GM12878 (cell line): ENCODE results near the gene ALDH1A3. TPM values are rescaled to one million over a fixed set of nuclear protein-coding genes. Genes with fewer than 3 reads are reported as not detected.

Source experiments
- ATAC-seq: fragments of 200-7000 bp; cut with Tn5 transposase; 3 replicates; pipeline ENCODE4 v1.9.1; 2020; ENCODE audit warnings: mild to moderate bottlenecking, moderate library complexity
- BruUV-seq: library from RNA; stranded (reverse); fragments of 400-500 nt; replicated peaks from 2 replicates; lab custom pipeline; 2021; lab: Mats Ljungman, UMichigan
- CTCF ChIA-PET: fragments of 300-600 bp; sonication (Branson Sonifier 250); formaldehyde crosslinking; extraction: SDS; loops from one replicate; lab custom pipeline; 2021; ENCODE audit warnings: inconsistent platforms; lab: Yijun Ruan, JAX
- POLR2A ChIA-PET: fragments of 350-600 bp; formaldehyde crosslinking; extraction: SDS; loops from one replicate; lab custom pipeline; 2021; ENCODE audit warnings: inconsistent platforms; lab: Charles Lee
- RAD21 ChIA-PET: fragments of 300-600 bp; sonication (Branson Sonifier 250); formaldehyde crosslinking; loops from one replicate; lab custom pipeline; 2023; ENCODE audit warnings: antibody characterized with exemption; ENCODE audit not compliant: unreplicated experiment; lab: Charles Lee
- SMC1A ChIA-PET: fragments of 300-600 bp; sonication (Branson Sonifier 250); formaldehyde crosslinking; loops from one replicate; lab custom pipeline; 2023; ENCODE audit not compliant: unreplicated experiment, uncharacterized antibody; lab: Charles Lee
- DNase-seq: peaks from one replicate; pipeline ENCODE4 v3.0.0-alpha.2; 2011; ENCODE audit warnings: low read depth, low spot score
- FAIRE-seq: peaks from 3 replicates; lab custom pipeline; 2011; peaks lifted over from hg19 to GRCh38; lab: Jason Lieb, UNC
- H2AFZ ChIP-seq: 2 replicates; pipeline ENCODE4 v1.6.0; 2011; ENCODE audit warnings: low read depth, low read length, control low read depth; ENCODE audit not compliant: control insufficient read depth
- H3K27ac ChIP-seq: 2 replicates; pipeline ENCODE4 v1.5.1; 2011; ENCODE audit warnings: control low read depth; ENCODE audit not compliant: control insufficient read depth, insufficient read depth
- H3K27me3 ChIP-seq, 2 experiments: replicated peaks in 1 of 2; 2 replicates each; pipeline versions ENCODE4 v1.6.0 to v1.6.1; 2011; ENCODE audit warnings: low read length in 1 of 2; ENCODE audit not compliant: control insufficient read depth in 2 of 2, insufficient read depth in 2 of 2
- H3K36me3 ChIP-seq, 2 experiments: 2 replicates each; pipeline ENCODE4 v1.5.1; 2011; ENCODE audit warnings: low read length in 1 of 2; ENCODE audit not compliant: control insufficient read depth in 2 of 2, insufficient read depth in 2 of 2
- H3K4me1 ChIP-seq: 2 replicates; pipeline ENCODE4 v1.6.1; 2011; ENCODE audit warnings: mild to moderate bottlenecking, low read length, moderate library complexity, mixed read lengths; ENCODE audit not compliant: control insufficient read depth, insufficient read depth
- H3K4me2 ChIP-seq: 2 replicates; pipeline ENCODE4 v1.6.0; 2011; ENCODE audit warnings: control low read depth; ENCODE audit not compliant: control insufficient read depth, insufficient read depth
- H3K4me3 ChIP-seq: fragments of 200-600 bp; sonication (generic); 2 replicates; pipeline ENCODE4 v1.5.1; 2016
- H3K79me2 ChIP-seq: 2 replicates; pipeline ENCODE4 v1.6.0; 2011; ENCODE audit warnings: low read length; ENCODE audit not compliant: control insufficient read depth, insufficient read depth
- H3K9ac ChIP-seq: 2 replicates; pipeline ENCODE4 v1.8.0; 2011; ENCODE audit warnings: low read length, control low read depth, mixed read lengths; ENCODE audit not compliant: control insufficient read depth, insufficient read depth
- H3K9me3 ChIP-seq: replicated peaks from 3 replicates; pipeline ENCODE4 v1.5.1; 2011; ENCODE audit warnings: mild to moderate bottlenecking, low read length; ENCODE audit not compliant: control insufficient read depth, insufficient read depth
- H4K20me1 ChIP-seq: 2 replicates; pipeline ENCODE4 v1.6.0; 2011; ENCODE audit not compliant: control insufficient read depth, insufficient read depth
- CHD1 ChIP-seq: IDR thresholded peaks from 2 replicates; pipeline ENCODE4 v1.6.1; 2012; ENCODE audit warnings: low read depth, low read length, improper control_type of control experiment
- HDGF ChIP-seq: fragments of 450-650 bp; IDR thresholded peaks from 2 replicates; pipeline ENCODE4 v1.6.1; 2016; ENCODE audit warnings: antibody characterized with exemption
- LARP7 ChIP-seq: fragments of 450-650 bp; IDR thresholded peaks from 2 replicates; pipeline ENCODE4 v1.6.1; 2017; ENCODE audit warnings: mild to moderate bottlenecking
- MYB ChIP-seq: fragments of 150-350 bp; IDR thresholded peaks from 2 replicates; pipeline ENCODE4 v1.6.1; 2014; ENCODE audit warnings: mild to moderate bottlenecking, low read depth, low read length, borderline replicate concordance
- NFIC ChIP-seq: IDR thresholded peaks from 2 replicates; pipeline ENCODE4 v1.6.1; 2012; ENCODE audit warnings: low read depth, mild to moderate bottlenecking, inconsistent platforms, low read length, moderate library complexity
- POLR2A ChIP-seq: IDR thresholded peaks from 2 replicates; pipeline ENCODE4 v1.6.1; 2011; ENCODE audit warnings: low read depth, mild to moderate bottlenecking, low read length
- POLR2AphosphoS2 ChIP-seq: IDR thresholded peaks from 2 replicates; pipeline ENCODE4 v1.6.1; 2011; ENCODE audit warnings: low read depth, mild to moderate bottlenecking, low read length, improper control_type of control experiment, moderate library complexity
- RB1 ChIP-seq: fragments of 450-650 bp; formaldehyde crosslinking; IDR thresholded peaks from 2 replicates; pipeline ENCODE4 v1.6.1; 2017; ENCODE audit warnings: mild to moderate bottlenecking, borderline replicate concordance
- SKIL ChIP-seq: fragments of 450-650 bp; IDR thresholded peaks from 2 replicates; pipeline ENCODE4 v1.6.1; 2017; ENCODE audit warnings: mild to moderate bottlenecking, low read depth, inconsistent platforms; ENCODE audit not compliant: poor library complexity, severe bottlenecking
- SMC3 ChIP-seq: IDR thresholded peaks from 2 replicates; pipeline ENCODE4 v1.6.1; 2011; ENCODE audit warnings: low read length, improper control_type of control experiment, borderline replicate concordance
- TCF3 ChIP-seq: IDR thresholded peaks from 2 replicates; pipeline ENCODE4 v1.6.1; 2012; ENCODE audit warnings: low read depth, mild to moderate bottlenecking, low read length, borderline replicate concordance; ENCODE audit not compliant: insufficient read depth
- TCF7 ChIP-seq: IDR thresholded peaks from 2 replicates; pipeline ENCODE4 v1.6.1; 2014; ENCODE audit warnings: antibody characterized with exemption, borderline replicate concordance
- YY1 ChIP-seq: IDR thresholded peaks from 2 replicates; pipeline ENCODE4 v1.6.1; 2011; ENCODE audit warnings: low read depth, mild to moderate bottlenecking, low read length
- ZNF274 ChIP-seq: IDR thresholded peaks from one replicate; pipeline ENCODE4 v1.8.0; 2011; ENCODE audit not compliant: insufficient read length, insufficient read depth
- ZNF622 ChIP-seq: fragments of 450-650 bp; IDR thresholded peaks from 2 replicates; pipeline ENCODE4 v1.6.1; 2017; ENCODE audit warnings: mild to moderate bottlenecking, inconsistent platforms
- WGBS: methylation state at CpG from one replicate; pipeline ENCODE4 v1.1.6; 2016; ENCODE audit warnings: low lambda C conversion rate; ENCODE audit not compliant: insufficient replicate concordance, insufficient coverage; ENCODE audit errors: missing lambda C conversion rate; 5-methylcytosine and 5-hydroxymethylcytosine counted together
- in situ Hi-C: fragments of 300-500 bp; cut with MboI; formaldehyde crosslinking; loops from 9 replicates; pipeline ENCODE4 v1.14.3; 2018; ENCODE audit warnings: mixed read lengths
- intact Hi-C: fragments of 100-400 bp; cut with micrococcal nuclease; formaldehyde crosslinking; loops from one replicate; pipeline ENCODE4 v1.14.2; 2022; ENCODE audit not compliant: unreplicated experiment
- polyA plus RNA-seq, 11 experiments: library from polyadenylated mRNA; depleted of rRNA in 4 of 11; unstranded in 6 of 11; stranded (reverse) in 5 of 11; fragments of >200 nt; fragmentation: Nextera tagmentation in 4 of 11; fragmentation: Illumina TruSeq in 1 of 11; extraction: Ambion mirVana in 4 of 11; extraction: Trizol in 1 of 11; gene quantifications; 1 replicate in 1 of 11; 2 replicates in 10 of 11; pipeline versions ENCODE4 v1.2.1 to v1.2.3, GENCODE V29; 2011 to 2016; ENCODE audit warnings: inconsistent platforms in 2 of 11, missing spikeins in 2 of 11, low read depth in 1 of 11
- total RNA-seq, 4 experiments: library from RNA; depleted of rRNA in 3 of 4; stranded (reverse); fragments of >200 nt in 3 of 4; fragmentation: Illumina TruSeq in 1 of 4; extraction: Trizol in 1 of 4; gene quantifications; 2 replicates each; pipeline versions ENCODE4 v1.2.1 to v1.2.3, GENCODE V29; 2013 to 2021
- TF ChIP-seq, protein P1 (sequence below): fragments of 450-650 bp; IDR thresholded peaks from 2 replicates; pipeline ENCODE4 v1.6.1; 2018; ENCODE audit warnings: borderline replicate concordance, mild to moderate bottlenecking; ENCODE audit not compliant: partially characterized antibody
- TF ChIP-seq, protein P2 (sequence below): IDR thresholded peaks from 2 replicates; pipeline ENCODE4 v1.6.1; 2012; ENCODE audit warnings: low read depth, low read length, improper control_type of control experiment

ALDH1A3 gene
- total and polyA plus RNA-seq, 10 of the 15 experiments (the other 5 are each of a cell fraction or from before 2014, with no cell fraction given): 0.06 to 0.69 (median 0.18) TPM

DNA sequence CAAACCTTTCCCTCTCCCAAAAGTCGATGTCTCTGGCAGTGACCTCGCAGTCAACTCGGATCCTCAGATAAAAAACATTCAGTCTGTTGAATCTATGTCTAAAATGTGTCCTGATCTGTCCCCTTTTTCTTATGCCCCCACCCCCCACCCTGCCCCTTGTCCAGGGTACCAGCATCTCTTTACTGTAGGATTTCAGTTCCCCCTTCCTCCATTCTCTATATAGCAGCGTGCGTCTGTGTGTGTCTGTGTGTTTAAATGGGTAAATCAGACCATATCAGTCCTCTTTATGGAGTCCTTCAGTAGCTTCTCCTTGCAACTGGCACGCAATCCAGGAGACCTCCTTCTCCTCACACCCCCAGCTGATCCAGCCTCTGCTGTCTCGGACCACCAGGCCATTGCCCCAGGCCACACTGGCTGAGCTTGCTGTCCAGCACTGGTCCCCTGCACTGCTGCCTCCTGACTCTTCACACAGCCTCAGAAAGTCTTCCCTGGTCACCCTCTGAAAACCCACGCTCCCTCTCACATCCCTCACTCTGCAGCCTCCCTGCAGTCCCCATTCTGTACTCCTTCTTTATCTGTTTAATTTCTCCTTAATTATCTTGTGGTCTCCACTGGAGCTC lies 41.0 kb downstream of the ALDH1A3 start:
- in situ Hi-C loops: loop anchor here (5.0 kb wide), 1 partner anchor 342 kb away; no protein-coding TSS in a partner anchor
- Histone ChIP-seq H3K9ac (peak overlapping the region; percentile 92), H3K36me3 (peaks cover 1 to 3% of the 10 kb centered on the region in 2 experiments; a peak in 3 of 4 replicates), H4K20me1 (no peaks in the 10 kb centered on the region), H3K4me2 (peak overlapping the region; percentile 80), H3K9me3 (no peaks in the 10 kb centered on the region), H3K27me3 (no peaks in the 10 kb centered on the region), H3K4me3 (peak overlapping the region; percentile 84), H2AFZ (no peak overlapping the region), H3K4me1 (peaks cover 31% of the 10 kb centered on the region), H3K27ac (peak overlapping the region; percentile 83), H3K79me2 (peaks cover 67% of the 10 kb centered on the region)
- BruUV-seq: no TSS peak
- ChIA-PET RAD21 (interaction anchor here (0.8 to 11.1 kb wide), 10 partner anchors 9 to 364 kb away, joined by 3 to 287 read pairs (median 10); no protein-coding TSS in a partner anchor), CTCF (interaction anchor here (0.9 to 11.5 kb wide), 8 partner anchors 9 to 337 kb away, joined by 3 to 567 read pairs (median 12); no protein-coding TSS in a partner anchor), POLR2A (interaction anchor here (0.5 to 7.9 kb wide), 9 partner anchors 10 to 87 kb away, joined by 3 to 97 read pairs (median 5); no protein-coding TSS in a partner anchor), SMC1A (interaction anchor here (0.6 to 11.6 kb wide), 14 partner anchors 10 to 354 kb away, joined by 3 to 316 read pairs (median 8); no protein-coding TSS in a partner anchor)
- DNase-seq (no peak), ATAC-seq (peak; percentile 48), FAIRE-seq (no peak)
- under 1% methylated on average over 8 of the region's 8 CpGs for WGBS
- intact Hi-C loops: loop anchor here (2.0 kb wide), 1 partner anchor 46 kb away; no protein-coding TSS in a partner anchor
- TF ChIP-seq, protein P1, sequence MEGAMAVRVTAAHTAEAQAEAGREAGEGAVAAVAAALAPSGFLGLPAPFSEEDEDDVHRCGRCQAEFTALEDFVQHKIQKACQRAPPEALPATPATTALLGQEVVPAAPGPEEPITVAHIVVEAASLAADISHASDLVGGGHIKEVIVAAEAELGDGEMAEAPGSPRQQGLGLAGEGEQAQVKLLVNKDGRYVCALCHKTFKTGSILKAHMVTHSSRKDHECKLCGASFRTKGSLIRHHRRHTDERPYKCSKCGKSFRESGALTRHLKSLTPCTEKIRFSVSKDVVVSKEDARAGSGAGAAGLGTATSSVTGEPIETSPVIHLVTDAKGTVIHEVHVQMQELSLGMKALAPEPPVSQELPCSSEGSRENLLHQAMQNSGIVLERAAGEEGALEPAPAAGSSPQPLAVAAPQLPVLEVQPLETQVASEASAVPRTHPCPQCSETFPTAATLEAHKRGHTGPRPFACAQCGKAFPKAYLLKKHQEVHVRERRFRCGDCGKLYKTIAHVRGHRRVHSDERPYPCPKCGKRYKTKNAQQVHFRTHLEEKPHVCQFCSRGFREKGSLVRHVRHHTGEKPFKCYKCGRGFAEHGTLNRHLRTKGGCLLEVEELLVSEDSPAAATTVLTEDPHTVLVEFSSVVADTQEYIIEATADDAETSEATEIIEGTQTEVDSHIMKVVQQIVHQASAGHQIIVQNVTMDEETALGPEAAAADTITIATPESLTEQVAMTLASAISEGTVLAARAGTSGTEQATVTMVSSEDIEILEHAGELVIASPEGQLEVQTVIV: no peak
- TF ChIP-seq ZNF622 (no peak), HDGF (peak; percentile 41; the same call in 1 of the 2 replicates), POLR2A (peak; percentile 22; the same call in 1 of the 2 replicates), RB1 (no peak), SMC3 (no peak), POLR2AphosphoS2 (no peak), LARP7 (no peak), MYB (no peak), CHD1 (peak; percentile 40; the same call in 1 of the 2 replicates), TCF3 (no peak), NFIC (no peak), YY1 (no peak), SKIL (no peak), TCF7 (no peak), ZNF274 (no peak)
- TF ChIP-seq, protein P2, sequence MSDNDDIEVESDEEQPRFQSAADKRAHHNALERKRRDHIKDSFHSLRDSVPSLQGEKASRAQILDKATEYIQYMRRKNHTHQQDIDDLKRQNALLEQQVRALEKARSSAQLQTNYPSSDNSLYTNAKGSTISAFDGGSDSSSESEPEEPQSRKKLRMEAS: 0 out of 2 replicates have a peak, but pooled peaks have one; percentile 19
